Activated T-helper 2 cell treated with anti-CD3 and anti-CD28 coated beads, Interferon-gamma antibody, Interleukin-2, Interleukin-4, amounts not matched to agents 10 μg/mL and 5 μg/mL and 100 μg/mL, durations not matched to agents 14 hours and 24 hours and 36 hours (primary cell): ENCODE measurements around the gene SET. TPM values are rescaled to one million over a fixed set of nuclear protein-coding genes. Genes with fewer than 3 reads are reported as not detected.
A peak's percentile ranks its signal among the peaks of the same experiment; 100 is the strongest.

ENCODE experiments used
- DNase-seq: peaks from one replicate; pipeline ENCODE4 v3.0.0; 2021; ENCODE audit warnings: low spot score
- H3K27ac Mint-ChIP-seq: one replicate; pipeline ENCODE4 v1.8.0; 2021; ENCODE audit warnings: mixed read lengths
- H3K27me3 Mint-ChIP-seq: one replicate; pipeline ENCODE4 v1.8.0; 2021; ENCODE audit warnings: low read depth, mixed read lengths
- H3K36me3 Mint-ChIP-seq: one replicate; pipeline ENCODE4 v1.8.0; 2021; ENCODE audit warnings: low read depth, mixed read lengths
- H3K4me1 Mint-ChIP-seq: one replicate; pipeline ENCODE4 v1.8.0; 2021; ENCODE audit warnings: low read depth, mixed read lengths
- H3K4me3 Mint-ChIP-seq: one replicate; pipeline ENCODE4 v1.8.0; 2021; ENCODE audit warnings: low read depth, mild to moderate bottlenecking, moderate library complexity, mixed read lengths
- H3K9me3 Mint-ChIP-seq: one replicate; pipeline ENCODE4 v1.8.0; 2021; ENCODE audit warnings: mixed read lengths
- intact Hi-C: fragments of 100-400 bp; cut with micrococcal nuclease; formaldehyde crosslinking; loops from one replicate; pipeline ENCODE4 v1.15.1; 2023
- total RNA-seq: library from RNA; stranded (reverse); gene quantifications from 2 replicates; pipeline ENCODE4 v1.2.3, GENCODE V29; 2022

Gene SET
- total RNA-seq, 1 donor from 2014 or later: 756 TPM

- intact Hi-C loops: loop anchor here (10.0 kb wide), 1 partner anchor 166 kb away; the partner anchor contains the start of gene SPTAN1
- Mint-ChIP-seq H3K36me3 (peaks cover 26% of the 10 kb centered on the region), H3K4me3 (peak overlapping the region; percentile 51), H3K4me1 (peaks cover 29% of the 10 kb centered on the region), H3K27me3 (no peaks in the 10 kb centered on the region), H3K9me3 (no peaks in the 10 kb centered on the region), H3K27ac (peak overlapping the region; percentile 46)
- no peak for DNase-seq
These were observed 31.9 kb downstream of the SET start for GRCh38 chr9:128720841-128721486.

GRCh38 chr9:128721487-128722010 lies 32.5 kb downstream of the SET start:
- H3K27me3 Mint-ChIP-seq: no peaks in the 10 kb centered on the region
- H3K4me1 Mint-ChIP-seq: peaks cover 32% of the 10 kb centered on the region
- H3K27ac Mint-ChIP-seq: no peak overlapping the region
- H3K9me3 Mint-ChIP-seq: no peaks in the 10 kb centered on the region
- intact Hi-C loops: loop anchor here (10.0 kb wide), 1 partner anchor 167 kb away; the partner anchor contains the start of gene SPTAN1
- H3K36me3 Mint-ChIP-seq: peaks cover 26% of the 10 kb centered on the region
- peak overlapping the region; percentile 13 for H3K4me3 Mint-ChIP-seq
- no peak for DNase-seq

GRCh38 chr9:128722380-128723351 lies 33.6 kb downstream of the SET start:
- H3K27me3 Mint-ChIP-seq: no peaks in the 10 kb centered on the region
- peak overlapping the region; percentile 98 for H3K4me3 Mint-ChIP-seq
- DNase-seq: no peak
- H3K4me1 Mint-ChIP-seq: peaks cover 35% of the 10 kb centered on the region
- peak overlapping the region; percentile 90 for H3K27ac Mint-ChIP-seq
- intact Hi-C loops: loop anchor here (10.0 kb wide), 1 partner anchor 168 kb away; the partner anchor contains the start of gene SPTAN1
- peaks cover 24% of the 10 kb centered on the region for H3K36me3 Mint-ChIP-seq
- H3K9me3 Mint-ChIP-seq: no peaks in the 10 kb centered on the region

- H3K27ac Mint-ChIP-seq: peak overlapping the region; percentile 90
- no peak for DNase-seq
- H3K4me3 Mint-ChIP-seq: peak overlapping the region; percentile 98
- no peaks in the 10 kb centered on the region for H3K9me3 Mint-ChIP-seq
- peaks cover 35% of the 10 kb centered on the region for H3K4me1 Mint-ChIP-seq
- H3K36me3 Mint-ChIP-seq: peaks cover 24% of the 10 kb centered on the region
- intact Hi-C loops: loop anchor here (10.0 kb wide), 1 partner anchor 169 kb away; the partner anchor contains the start of gene SPTAN1
- H3K27me3 Mint-ChIP-seq: no peaks in the 10 kb centered on the region
These were observed 34.4 kb downstream of the SET start for GRCh38 chr9:128723352-128723865.

- H3K36me3 Mint-ChIP-seq: peaks cover 24% of the 10 kb centered on the region
- H3K27me3 Mint-ChIP-seq: no peaks in the 10 kb centered on the region
- H3K4me3 Mint-ChIP-seq: peak within 1 kb of the TSS; percentile 98
- no peaks in the 10 kb centered on the region for H3K9me3 Mint-ChIP-seq
- intact Hi-C loops: loop anchor here (1.0 to 10.0 kb wide), 3 partner anchors 47 to 169 kb away; partner anchors contain the start of genes SPTAN1, TBC1D13 and ZER1
- peaks cover 35% of the 10 kb centered on the region for H3K4me1 Mint-ChIP-seq
- DNase-seq: peak; percentile 99
- H3K27ac Mint-ChIP-seq: peak within 1 kb of the TSS; percentile 90
These were observed 35.1 kb downstream of the SET start, which contains the start of gene ZDHHC12 for GRCh38 chr9:128723866-128724743. TSS of gene ZDHHC12 (minus strand) at chr9:128724127. CDS start at chr9:128724093, 34 bp downstream.

GRCh38 chr9:128724744-128725211 lies 35.8 kb downstream of the SET start:
- Mint-ChIP-seq H3K4me1 (peaks cover 35% of the 10 kb centered on the region), H3K9me3 (no peaks in the 10 kb centered on the region), H3K36me3 (peaks cover 20% of the 10 kb centered on the region), H3K4me3 (peak overlapping the region; percentile 98), H3K27me3 (no peaks in the 10 kb centered on the region), H3K27ac (peak overlapping the region; percentile 88)
- peak; percentile 37 for DNase-seq
- intact Hi-C loops: loop anchor here (1.0 to 10.0 kb wide), 3 partner anchors 47 to 170 kb away; partner anchors contain the start of genes SPTAN1, TBC1D13 and ZER1

GRCh38 chr9:128727640-128728248 lies 38.7 kb downstream of the SET start:
- Mint-ChIP-seq H3K27me3 (no peaks in the 10 kb centered on the region), H3K36me3 (no peaks in the 10 kb centered on the region), H3K27ac (no peak overlapping the region), H3K4me1 (peaks cover 30% of the 10 kb centered on the region), H3K9me3 (no peaks in the 10 kb centered on the region), H3K4me3 (no peak overlapping the region)
- DNase-seq: no peak
- intact Hi-C loops: loop anchor here (10.0 kb wide), 1 partner anchor 173 kb away; the partner anchor contains the start of gene SPTAN1

- H3K36me3 Mint-ChIP-seq: peaks cover 3% of the 10 kb centered on the region
- no peak for DNase-seq
- H3K27ac Mint-ChIP-seq: no peak overlapping the region
- no peaks in the 10 kb centered on the region for H3K9me3 Mint-ChIP-seq
- no peaks in the 10 kb centered on the region for H3K27me3 Mint-ChIP-seq
- H3K4me3 Mint-ChIP-seq: no peak overlapping the region
- peaks cover 30% of the 10 kb centered on the region for H3K4me1 Mint-ChIP-seq
- intact Hi-C loops: loop anchor here (10.0 kb wide), 1 partner anchor 173 kb away; the partner anchor contains the start of gene SPTAN1
These were observed 39.3 kb downstream of the SET start for GRCh38 chr9:128728298-128728697.

GRCh38 chr9:128729302-128729701 lies 40.3 kb downstream of the SET start:
- intact Hi-C loops: loop anchor here (10.0 kb wide), 1 partner anchor 175 kb away; the partner anchor contains the start of gene SPTAN1
- peaks cover 5% of the 10 kb centered on the region for H3K36me3 Mint-ChIP-seq
- H3K4me1 Mint-ChIP-seq: peaks cover 27% of the 10 kb centered on the region
- no peak overlapping the region for H3K27ac Mint-ChIP-seq
- H3K9me3 Mint-ChIP-seq: no peaks in the 10 kb centered on the region
- DNase-seq: no peak
- H3K4me3 Mint-ChIP-seq: no peak overlapping the region
- H3K27me3 Mint-ChIP-seq: no peaks in the 10 kb centered on the region

- intact Hi-C loops: loop anchor here (10.0 kb wide), 1 partner anchor 175 kb away; the partner anchor contains the start of gene SPTAN1
- Mint-ChIP-seq H3K36me3 (peaks cover 5% of the 10 kb centered on the region), H3K4me1 (peaks cover 22% of the 10 kb centered on the region), H3K27ac (no peak overlapping the region), H3K4me3 (no peak overlapping the region), H3K9me3 (no peaks in the 10 kb centered on the region), H3K27me3 (no peaks in the 10 kb centered on the region)
- no peak for DNase-seq
These were observed 40.9 kb downstream of the SET start for GRCh38 chr9:128729766-128730517.
